Measurements from ENCODE around the gene RTP4. TPM values are rescaled to one million over a fixed set of nuclear protein-coding genes. Genes with fewer than 3 reads are reported as not detected.

Gene RTP4, protein sequence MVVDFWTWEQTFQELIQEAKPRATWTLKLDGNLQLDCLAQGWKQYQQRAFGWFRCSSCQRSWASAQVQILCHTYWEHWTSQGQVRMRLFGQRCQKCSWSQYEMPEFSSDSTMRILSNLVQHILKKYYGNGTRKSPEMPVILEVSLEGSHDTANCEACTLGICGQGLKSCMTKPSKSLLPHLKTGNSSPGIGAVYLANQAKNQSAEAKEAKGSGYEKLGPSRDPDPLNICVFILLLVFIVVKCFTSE
- total RNA-seq (2.1 and 3.5 TPM in 2 replicates), polyA plus RNA-seq (0.59 and 1.0 TPM in 2 replicates), polyA minus RNA-seq (ENCODE audit: low replicate concordance) (2.6 TPM in 1 of 2 replicates, not detected in the other)
- polyA plus RNA-seq (2012), result 0.98 and 2.2 TPM in 2 replicates

DNA sequence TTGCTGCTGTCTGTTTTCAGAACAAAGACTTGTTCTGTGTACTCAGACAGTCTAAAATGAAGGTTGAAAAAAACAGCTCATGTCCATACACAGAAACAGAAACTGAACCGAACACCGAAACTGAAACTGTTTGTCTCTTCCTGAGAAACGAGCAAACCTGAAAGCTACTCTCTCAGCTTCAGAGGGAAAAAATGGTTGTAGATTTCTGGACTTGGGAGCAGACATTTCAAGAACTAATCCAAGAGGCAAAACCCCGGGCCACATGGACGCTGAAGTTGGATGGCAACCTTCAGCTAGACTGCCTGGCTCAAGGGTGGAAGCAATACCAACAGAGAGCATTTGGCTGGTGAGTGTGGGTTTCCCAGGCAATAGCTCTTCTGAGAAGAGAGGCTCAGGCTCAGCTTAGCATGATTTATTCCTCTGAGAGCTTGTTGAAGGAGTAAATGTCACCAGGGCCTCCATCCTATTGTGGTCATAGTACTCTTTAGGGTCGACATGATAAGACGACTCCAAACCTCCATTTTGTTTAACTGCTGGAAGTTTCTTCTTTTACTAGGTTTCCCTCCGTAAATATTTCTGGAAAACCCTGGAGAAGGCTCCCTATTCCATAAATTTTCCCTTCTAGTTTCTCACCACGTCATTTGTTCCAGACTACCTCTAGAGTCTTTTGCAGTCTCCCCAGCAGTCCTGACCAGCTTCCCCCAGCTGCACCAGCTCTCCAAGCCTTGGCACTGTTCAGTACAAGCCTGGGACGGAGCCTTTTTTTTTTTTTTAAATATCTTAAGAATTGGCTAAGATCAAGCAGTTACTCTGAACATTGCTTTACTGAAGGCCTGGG, at the start of gene RTP4:
Gene RTP4, plus strand, starts transcription at position 135 of the 838 bp plus-strand sequence. Its CDS starts 57 bp downstream, at position 192.
- Histone ChIP-seq H3K9me3 (ENCODE audit: control insufficient read depth, insufficient read depth, low read depth, low read length) (no peaks in the 10 kb centered on the region), H3K4me1 (ENCODE audit: control insufficient read depth, extremely low read depth, insufficient read depth, low read length) (no peaks in the 10 kb centered on the region), H3K79me2 (ENCODE audit: control insufficient read depth, insufficient read depth, low read length) (no peaks in the 10 kb centered on the region), H3K4me2 (ENCODE audit: extremely low read depth, insufficient read depth, low read length) (peak within 1 kb of the TSS; percentile 100), H3K27me3 (ENCODE audit: control insufficient read depth, insufficient read depth, low read length) (no peaks in the 10 kb centered on the region), H3K4me3 (replicated peaks in 1 of 4; ENCODE audit: control extremely low read depth in 1 of 4, insufficient read depth in 1 of 4, low read depth in 3 of 4, low read length in 4 of 4) (peak within 1 kb of the TSS in 3 of 4 experiments; percentile 49 to 66 (median 54)), H2AFZ (ENCODE audit: low read length) (peak within 1 kb of the TSS; percentile 97), H3K36me3 (ENCODE audit: control insufficient read depth, insufficient read depth, low read length) (no peaks in the 10 kb centered on the region), H3K9ac (ENCODE audit: insufficient read depth, low read length) (peak within 1 kb of the TSS; percentile 69), H3K27ac (ENCODE audit: insufficient read depth, low read length) (peak within 1 kb of the TSS; percentile 91), H4K20me1 (ENCODE audit: control insufficient read depth, extremely low read depth, insufficient read depth, low read length) (no peaks in the 10 kb centered on the region)
- DNase-seq (ENCODE audit: low read depth in 2 of 2), result peak; percentile 6 to 34
- TF ChIP-seq, protein P1, sequence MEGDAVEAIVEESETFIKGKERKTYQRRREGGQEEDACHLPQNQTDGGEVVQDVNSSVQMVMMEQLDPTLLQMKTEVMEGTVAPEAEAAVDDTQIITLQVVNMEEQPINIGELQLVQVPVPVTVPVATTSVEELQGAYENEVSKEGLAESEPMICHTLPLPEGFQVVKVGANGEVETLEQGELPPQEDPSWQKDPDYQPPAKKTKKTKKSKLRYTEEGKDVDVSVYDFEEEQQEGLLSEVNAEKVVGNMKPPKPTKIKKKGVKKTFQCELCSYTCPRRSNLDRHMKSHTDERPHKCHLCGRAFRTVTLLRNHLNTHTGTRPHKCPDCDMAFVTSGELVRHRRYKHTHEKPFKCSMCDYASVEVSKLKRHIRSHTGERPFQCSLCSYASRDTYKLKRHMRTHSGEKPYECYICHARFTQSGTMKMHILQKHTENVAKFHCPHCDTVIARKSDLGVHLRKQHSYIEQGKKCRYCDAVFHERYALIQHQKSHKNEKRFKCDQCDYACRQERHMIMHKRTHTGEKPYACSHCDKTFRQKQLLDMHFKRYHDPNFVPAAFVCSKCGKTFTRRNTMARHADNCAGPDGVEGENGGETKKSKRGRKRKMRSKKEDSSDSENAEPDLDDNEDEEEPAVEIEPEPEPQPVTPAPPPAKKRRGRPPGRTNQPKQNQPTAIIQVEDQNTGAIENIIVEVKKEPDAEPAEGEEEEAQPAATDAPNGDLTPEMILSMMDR (conservative IDR thresholded peaks at IDR 0.05 in 1 of 2, IDR thresholded peaks at IDR 0.05 in 1 of 2; ENCODE audit: low read depth in 1 of 2, low read length in 2 of 2), result no peak
- no peak for TF ChIP-seq EZH2 (IDR thresholded peaks at IDR 0.05; ENCODE audit: low read length, missing control alignments)

DNA sequence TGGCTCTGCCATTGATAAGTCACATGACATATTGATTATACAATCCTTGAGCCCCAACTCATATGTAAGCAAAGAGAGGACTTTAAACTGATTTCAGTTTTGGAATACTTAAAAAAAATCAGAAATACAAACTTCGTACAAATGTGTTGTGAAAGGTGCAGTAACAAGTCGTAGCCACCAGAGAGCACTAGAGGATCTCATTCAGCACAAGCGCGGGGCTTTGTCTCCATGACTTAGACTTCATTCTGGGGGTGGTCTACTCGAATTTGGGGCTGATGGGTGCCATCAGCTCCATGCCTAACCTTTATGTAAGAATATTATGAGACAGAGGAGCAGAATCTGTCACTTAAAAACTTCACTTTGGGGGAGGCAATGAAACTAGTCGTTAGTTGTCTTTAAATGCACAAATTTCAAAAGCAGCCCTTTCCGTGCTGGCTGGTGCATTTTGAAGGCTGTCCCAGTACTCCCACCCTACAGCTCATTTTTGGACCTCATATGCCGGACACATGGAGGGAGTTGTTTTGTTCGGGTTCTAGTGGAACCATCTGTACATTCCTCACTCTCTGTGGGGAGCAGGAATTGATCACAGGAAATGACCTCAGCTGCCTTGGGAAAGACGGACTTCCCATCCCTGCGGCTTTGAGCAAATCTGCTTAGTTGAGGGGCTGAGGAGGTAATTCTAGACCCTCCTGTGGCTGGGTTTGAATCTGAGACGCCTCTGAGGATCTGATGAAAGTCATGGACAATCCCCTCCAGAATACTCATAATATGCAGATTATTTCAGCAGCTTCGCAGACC, 49.2 kb upstream of the RTP4 start:
- H3K36me3 ChIP-seq (ENCODE audit: control insufficient read depth, insufficient read depth, low read length), result no peaks in the 10 kb centered on the region
- H4K20me1 ChIP-seq (ENCODE audit: control insufficient read depth, extremely low read depth, insufficient read depth, low read length), result no peaks in the 10 kb centered on the region
- H3K4me1 ChIP-seq (ENCODE audit: control insufficient read depth, extremely low read depth, insufficient read depth, low read length), result peaks cover 4% of the 10 kb centered on the region
- H3K9me3 ChIP-seq (ENCODE audit: control insufficient read depth, insufficient read depth, low read depth, low read length), result no peaks in the 10 kb centered on the region
- peak overlapping the region; percentile 81 for H3K4me2 ChIP-seq (ENCODE audit: extremely low read depth, insufficient read depth, low read length)
- H3K79me2 ChIP-seq (ENCODE audit: control insufficient read depth, insufficient read depth, low read length), result no peaks in the 10 kb centered on the region
- H3K4me3 ChIP-seq (replicated peaks in 1 of 4; ENCODE audit: control extremely low read depth in 1 of 4, insufficient read depth in 1 of 4, low read depth in 3 of 4, low read length in 4 of 4), result peak overlapping the region; percentile 1 to 52 (median 32)
- peak overlapping the region; percentile 52 for H2AFZ ChIP-seq (ENCODE audit: low read length)
- H3K9ac ChIP-seq (ENCODE audit: insufficient read depth, low read length), result no peak overlapping the region
- peak; percentile 54 to 77 for DNase-seq (ENCODE audit: low read depth in 2 of 2)
- H3K27ac ChIP-seq (ENCODE audit: insufficient read depth, low read length), result peak overlapping the region; percentile 56
- no peak for TF ChIP-seq EZH2 (IDR thresholded peaks at IDR 0.05; ENCODE audit: low read length, missing control alignments)
- TF ChIP-seq, protein P1 (conservative IDR thresholded peaks at IDR 0.05 in 1 of 2, IDR thresholded peaks at IDR 0.05 in 1 of 2; ENCODE audit: low read depth in 1 of 2, low read length in 2 of 2), result peak; percentile 87 to 96
- H3K27me3 ChIP-seq (ENCODE audit: control insufficient read depth, insufficient read depth, low read length), result no peaks in the 10 kb centered on the region
